Erythroblast (primary cell): ENCODE results near the gene STAT3.

ENCODE experiments used
- GATA1 ChIP-seq: IDR thresholded peaks from 2 replicates; pipeline ENCODE4 v1.6.1; 2011; ENCODE audit warnings: low read depth, mild to moderate bottlenecking, control low read depth, low read length, moderate library complexity
- POLR2A ChIP-seq: IDR thresholded peaks from 2 replicates; pipeline ENCODE4 v1.6.1; 2011; ENCODE audit warnings: mild to moderate bottlenecking, low read length

DNA sequence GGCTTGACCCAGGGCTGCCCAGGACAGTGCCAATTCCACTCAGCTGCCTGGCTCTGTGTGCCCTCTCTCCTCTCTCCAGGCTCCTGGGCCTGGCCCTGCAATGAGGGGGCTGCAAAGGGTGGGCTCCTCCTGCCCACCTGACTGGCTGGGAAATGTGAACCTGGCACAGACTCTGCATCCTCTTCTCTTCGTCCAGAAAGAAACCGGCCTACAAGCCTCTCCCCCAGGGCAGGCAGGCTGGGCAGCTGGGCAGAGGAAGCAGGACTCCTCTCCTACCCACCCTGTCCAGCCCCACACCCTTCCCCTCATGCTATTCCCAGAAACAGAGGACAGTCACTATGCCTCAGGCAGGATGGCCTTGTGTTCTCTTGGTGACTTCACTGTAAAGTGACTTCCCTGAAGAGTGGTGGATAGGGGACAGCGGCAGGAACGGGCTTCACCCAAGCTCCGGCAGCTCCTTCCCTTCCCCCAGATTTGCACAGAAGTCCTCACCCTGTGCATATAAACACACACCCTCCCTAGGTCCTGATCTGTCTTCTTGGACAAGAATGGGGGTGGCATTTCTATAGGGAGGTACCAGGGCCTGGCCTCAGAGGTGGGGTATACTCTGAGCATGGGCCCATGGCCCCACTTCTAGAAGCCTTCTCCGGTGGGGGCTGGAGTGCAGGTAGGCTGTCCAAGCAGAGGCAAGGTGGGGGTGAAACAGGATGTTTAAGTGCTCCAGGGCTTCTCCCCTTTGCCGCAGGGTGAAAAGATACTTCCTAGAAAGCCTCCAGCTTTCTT lies 104.8 kb downstream of the STAT3 start:
- TF ChIP-seq POLR2A (no peak), GATA1 (no peak)
